K562 (cell line): ENCODE results near the gene NSMF. TPM values are rescaled to one million over a fixed set of nuclear protein-coding genes. Genes with fewer than 3 reads are reported as not detected.

Experiments used
- CBFA2T3 ChIP-seq: fragments of 450-650 bp; IDR thresholded peaks from 2 replicates; pipeline ENCODE4 v1.6.1; 2017
- ELF4 ChIP-seq: fragments of 450-650 bp; formaldehyde crosslinking; IDR thresholded peaks from 2 replicates; pipeline ENCODE4 v1.4.0; 2022; ENCODE audit warnings: missing genetic modification characterization
- FOXJ2 ChIP-seq: fragments of 200-800 bp; sonication (Bioruptor generic); IDR thresholded peaks from 2 replicates; pipeline ENCODE4 v1.6.1; 2016; ENCODE audit warnings: missing genetic modification characterization, missing compliant biosample characterization
- HLTF ChIP-seq: fragments of 450-650 bp; IDR thresholded peaks from 2 replicates; pipeline ENCODE4 v1.6.1; 2016
- POLR2AphosphoS5 ChIP-seq: IDR thresholded peaks from 2 replicates; pipeline ENCODE4 v1.6.1; 2011; ENCODE audit warnings: mild to moderate bottlenecking, low read depth, low read length, moderate library complexity; ENCODE audit not compliant: control insufficient read depth, insufficient read depth
- PYGO2 ChIP-seq: fragments of 450-650 bp; IDR thresholded peaks from 2 replicates; pipeline ENCODE4 v1.6.1; 2016; ENCODE audit warnings: mild to moderate bottlenecking, missing genetic modification characterization, moderate library complexity, missing compliant biosample characterization
- RBFOX2 ChIP-seq: fragments of 200-400 bp; formaldehyde crosslinking; IDR thresholded peaks from 2 replicates; pipeline ENCODE4 v1.6.1; 2017; ENCODE audit warnings: low read depth, mild to moderate bottlenecking, low read length, moderate library complexity
- SMAD3 ChIP-seq: fragments of 450-650 bp; formaldehyde crosslinking; conservative IDR thresholded peaks from 2 replicates; pipeline ENCODE4 v1.4.0; 2020; ENCODE audit warnings: mild to moderate bottlenecking
- TAF9B ChIP-seq: fragments of 450-650 bp; IDR thresholded peaks from 2 replicates; pipeline ENCODE4 v1.6.1; 2018; ENCODE audit warnings: mild to moderate bottlenecking; ENCODE audit not compliant: partially characterized antibody
- ZNF764 ChIP-seq: fragments of 250-450 bp; sonication (Bioruptor Pico); IDR thresholded peaks from 2 replicates; pipeline ENCODE4 v1.4.0; 2020; ENCODE audit warnings: low read depth, mild to moderate bottlenecking, moderate library complexity
- polyA plus RNA-seq, 8 experiments: library from polyadenylated mRNA; depleted of rRNA in 4 of 8; stranded (reverse) in 5 of 8; unstranded in 3 of 8; fragments of >200 nt; fragmentation: Nextera tagmentation in 2 of 8; fragmentation: Illumina TruSeq in 1 of 8; extraction: Ambion mirVana in 2 of 8; extraction: Trizol in 1 of 8; gene quantifications; 2 replicates each; pipeline versions ENCODE4 v1.2.1 to v1.2.3, GENCODE V29; 2011 to 2014; ENCODE audit warnings: inconsistent platforms in 1 of 8, missing spikeins in 1 of 8
- total RNA-seq, 7 experiments: library from RNA; depleted of rRNA in 6 of 7; stranded (reverse); fragments of >200 nt in 6 of 7; fragmentation: Illumina TruSeq in 2 of 7; extraction: Trizol in 2 of 7; gene quantifications; 2 replicates each; pipeline versions ENCODE4 v1.2.1 to v1.2.3, GENCODE V29; 2011 to 2021; ENCODE audit warnings: low replicate concordance in 1 of 7
- TF ChIP-seq, protein P1 (sequence below), 2 experiments: fragments of 450-650 bp in 1 of 2; sonication (generic) in 1 of 2; formaldehyde crosslinking in 1 of 2; IDR thresholded peaks in 1 of 2; conservative IDR thresholded peaks in 1 of 2; 2 replicates each; pipeline versions ENCODE4 v1.6.1 to v1.8.1; 2016 to 2023; ENCODE audit warnings: mild to moderate bottlenecking in 2 of 2, moderate library complexity in 2 of 2, inconsistent platforms in 1 of 2, missing genetic modification reagents in 1 of 2
- TF ChIP-seq, protein P2 (sequence below): sonication (generic); formaldehyde crosslinking; IDR thresholded peaks from 2 replicates; pipeline ENCODE4 v1.8.0; 2022; ENCODE audit warnings: missing genetic modification reagents, mild to moderate bottlenecking, moderate library complexity, borderline replicate concordance
- TF ChIP-seq, protein P3 (sequence below): fragments of 450-650 bp; IDR thresholded peaks from 2 replicates; pipeline ENCODE4 v1.7.0; 2016; ENCODE audit warnings: borderline replicate concordance
- TF ChIP-seq, protein P4 (sequence below), 2 experiments: IDR thresholded peaks; 2 replicates each; pipeline ENCODE4 v1.6.1; 2012; ENCODE audit warnings: improper control_type of control experiment in 2 of 2, low read depth in 2 of 2, low read length in 2 of 2, borderline replicate concordance in 1 of 2
- TF ChIP-seq, protein P5 (sequence below): sonication (generic); formaldehyde crosslinking; IDR thresholded peaks from 2 replicates; pipeline ENCODE4 v1.8.0; 2022; ENCODE audit warnings: mild to moderate bottlenecking, low read depth, missing genetic modification reagents
- TF ChIP-seq, protein P6 (sequence below): fragments of 250-450 bp; sonication (Bioruptor Pico); IDR thresholded peaks from 2 replicates; pipeline ENCODE4 v1.9.0; 2021; ENCODE audit warnings: mild to moderate bottlenecking, inconsistent platforms

Gene NSMF
- total and polyA plus RNA-seq, 9 of the 15 experiments (the other 6 are each of a cell fraction or from before 2014, with no cell fraction given), result 0.20 to 82.7 (median 29.3) TPM

DNA sequence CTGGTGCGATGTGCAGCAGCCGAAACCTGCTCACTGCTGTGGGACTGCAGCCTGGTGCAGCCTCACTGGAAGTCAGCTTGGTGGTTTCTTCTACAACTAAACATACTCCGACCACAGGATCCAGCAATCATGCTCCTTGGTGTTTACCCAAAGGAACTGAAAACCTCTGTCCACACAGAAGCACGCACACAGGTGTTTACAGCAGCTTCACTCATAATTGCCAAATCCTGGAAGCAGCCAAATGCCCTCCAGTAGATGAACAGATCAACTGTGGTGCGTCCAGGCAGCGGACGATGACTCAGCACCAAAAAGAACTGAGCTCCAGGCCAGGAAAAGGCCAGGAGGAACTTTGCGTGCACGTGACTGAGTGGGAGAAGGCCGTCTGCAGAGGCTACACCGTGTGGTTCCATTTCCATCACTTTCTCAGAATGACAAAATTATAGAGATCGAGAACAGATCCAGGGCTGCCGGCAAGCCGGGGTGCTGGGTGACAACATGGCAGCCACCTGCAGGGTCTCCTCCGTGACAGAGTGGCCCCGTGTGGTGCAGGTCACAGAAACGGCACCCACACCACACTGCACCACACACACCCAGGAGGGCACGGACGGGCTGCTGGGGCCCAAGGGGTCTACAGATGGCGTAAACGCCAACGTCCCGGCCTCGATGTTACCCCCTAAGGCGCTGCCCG is 23.1 kb upstream of the NSMF start (continued):
- TF ChIP-seq, protein P1, sequence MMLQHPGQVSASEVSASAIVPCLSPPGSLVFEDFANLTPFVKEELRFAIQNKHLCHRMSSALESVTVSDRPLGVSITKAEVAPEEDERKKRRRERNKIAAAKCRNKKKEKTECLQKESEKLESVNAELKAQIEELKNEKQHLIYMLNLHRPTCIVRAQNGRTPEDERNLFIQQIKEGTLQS (IDR thresholded peaks at IDR 0.05), result peak; percentile 83
- TF ChIP-seq, protein P1 (CRISPR knock-in tag; conservative IDR thresholded peaks at IDR 0.05), result no peak
- no peak for TF ChIP-seq TAF9B
- peak; percentile 41; the same call in 1 of the 2 replicates for TF ChIP-seq CBFA2T3
- peak; percentile 36; the same call in 1 of the 2 replicates for TF ChIP-seq RBFOX2
- TF ChIP-seq, protein P2, sequence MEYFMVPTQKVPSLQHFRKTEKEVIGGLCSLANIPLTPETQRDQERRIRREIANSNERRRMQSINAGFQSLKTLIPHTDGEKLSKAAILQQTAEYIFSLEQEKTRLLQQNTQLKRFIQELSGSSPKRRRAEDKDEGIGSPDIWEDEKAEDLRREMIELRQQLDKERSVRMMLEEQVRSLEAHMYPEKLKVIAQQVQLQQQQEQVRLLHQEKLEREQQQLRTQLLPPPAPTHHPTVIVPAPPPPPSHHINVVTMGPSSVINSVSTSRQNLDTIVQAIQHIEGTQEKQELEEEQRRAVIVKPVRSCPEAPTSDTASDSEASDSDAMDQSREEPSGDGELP (CRISPR knock-in tag), result peak; percentile 35; the same call in 1 of the 2 replicates
- TF ChIP-seq ZNF764 (CRISPR knock-in tag), result no peak
- TF ChIP-seq, protein P3, sequence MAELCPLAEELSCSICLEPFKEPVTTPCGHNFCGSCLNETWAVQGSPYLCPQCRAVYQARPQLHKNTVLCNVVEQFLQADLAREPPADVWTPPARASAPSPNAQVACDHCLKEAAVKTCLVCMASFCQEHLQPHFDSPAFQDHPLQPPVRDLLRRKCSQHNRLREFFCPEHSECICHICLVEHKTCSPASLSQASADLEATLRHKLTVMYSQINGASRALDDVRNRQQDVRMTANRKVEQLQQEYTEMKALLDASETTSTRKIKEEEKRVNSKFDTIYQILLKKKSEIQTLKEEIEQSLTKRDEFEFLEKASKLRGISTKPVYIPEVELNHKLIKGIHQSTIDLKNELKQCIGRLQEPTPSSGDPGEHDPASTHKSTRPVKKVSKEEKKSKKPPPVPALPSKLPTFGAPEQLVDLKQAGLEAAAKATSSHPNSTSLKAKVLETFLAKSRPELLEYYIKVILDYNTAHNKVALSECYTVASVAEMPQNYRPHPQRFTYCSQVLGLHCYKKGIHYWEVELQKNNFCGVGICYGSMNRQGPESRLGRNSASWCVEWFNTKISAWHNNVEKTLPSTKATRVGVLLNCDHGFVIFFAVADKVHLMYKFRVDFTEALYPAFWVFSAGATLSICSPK, result no peak
- TF ChIP-seq, protein P4, sequence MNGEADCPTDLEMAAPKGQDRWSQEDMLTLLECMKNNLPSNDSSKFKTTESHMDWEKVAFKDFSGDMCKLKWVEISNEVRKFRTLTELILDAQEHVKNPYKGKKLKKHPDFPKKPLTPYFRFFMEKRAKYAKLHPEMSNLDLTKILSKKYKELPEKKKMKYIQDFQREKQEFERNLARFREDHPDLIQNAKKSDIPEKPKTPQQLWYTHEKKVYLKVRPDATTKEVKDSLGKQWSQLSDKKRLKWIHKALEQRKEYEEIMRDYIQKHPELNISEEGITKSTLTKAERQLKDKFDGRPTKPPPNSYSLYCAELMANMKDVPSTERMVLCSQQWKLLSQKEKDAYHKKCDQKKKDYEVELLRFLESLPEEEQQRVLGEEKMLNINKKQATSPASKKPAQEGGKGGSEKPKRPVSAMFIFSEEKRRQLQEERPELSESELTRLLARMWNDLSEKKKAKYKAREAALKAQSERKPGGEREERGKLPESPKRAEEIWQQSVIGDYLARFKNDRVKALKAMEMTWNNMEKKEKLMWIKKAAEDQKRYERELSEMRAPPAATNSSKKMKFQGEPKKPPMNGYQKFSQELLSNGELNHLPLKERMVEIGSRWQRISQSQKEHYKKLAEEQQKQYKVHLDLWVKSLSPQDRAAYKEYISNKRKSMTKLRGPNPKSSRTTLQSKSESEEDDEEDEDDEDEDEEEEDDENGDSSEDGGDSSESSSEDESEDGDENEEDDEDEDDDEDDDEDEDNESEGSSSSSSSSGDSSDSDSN (IDR thresholded peaks at IDR 0.05; ENCODE audit: borderline replicate concordance in 1 of 2, low read depth in 2 of 2, low read length in 2 of 2), result 0 out of 4 replicates have a peak, but pooled peaks of 1 of the 2 experiments have one; percentile 28
- TF ChIP-seq, protein P5, sequence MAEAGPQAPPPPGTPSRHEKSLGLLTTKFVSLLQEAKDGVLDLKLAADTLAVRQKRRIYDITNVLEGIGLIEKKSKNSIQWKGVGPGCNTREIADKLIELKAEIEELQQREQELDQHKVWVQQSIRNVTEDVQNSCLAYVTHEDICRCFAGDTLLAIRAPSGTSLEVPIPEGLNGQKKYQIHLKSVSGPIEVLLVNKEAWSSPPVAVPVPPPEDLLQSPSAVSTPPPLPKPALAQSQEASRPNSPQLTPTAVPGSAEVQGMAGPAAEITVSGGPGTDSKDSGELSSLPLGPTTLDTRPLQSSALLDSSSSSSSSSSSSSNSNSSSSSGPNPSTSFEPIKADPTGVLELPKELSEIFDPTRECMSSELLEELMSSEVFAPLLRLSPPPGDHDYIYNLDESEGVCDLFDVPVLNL (CRISPR knock-in tag), result no peak
- 0 out of 2 replicates have a peak, but pooled peaks have one; percentile 45 for TF ChIP-seq PYGO2 (tag)
- TF ChIP-seq FOXJ2 (tag), result no peak
- TF ChIP-seq ELF4 (CRISPR knock-in tag), result no peak
- TF ChIP-seq, protein P6, sequence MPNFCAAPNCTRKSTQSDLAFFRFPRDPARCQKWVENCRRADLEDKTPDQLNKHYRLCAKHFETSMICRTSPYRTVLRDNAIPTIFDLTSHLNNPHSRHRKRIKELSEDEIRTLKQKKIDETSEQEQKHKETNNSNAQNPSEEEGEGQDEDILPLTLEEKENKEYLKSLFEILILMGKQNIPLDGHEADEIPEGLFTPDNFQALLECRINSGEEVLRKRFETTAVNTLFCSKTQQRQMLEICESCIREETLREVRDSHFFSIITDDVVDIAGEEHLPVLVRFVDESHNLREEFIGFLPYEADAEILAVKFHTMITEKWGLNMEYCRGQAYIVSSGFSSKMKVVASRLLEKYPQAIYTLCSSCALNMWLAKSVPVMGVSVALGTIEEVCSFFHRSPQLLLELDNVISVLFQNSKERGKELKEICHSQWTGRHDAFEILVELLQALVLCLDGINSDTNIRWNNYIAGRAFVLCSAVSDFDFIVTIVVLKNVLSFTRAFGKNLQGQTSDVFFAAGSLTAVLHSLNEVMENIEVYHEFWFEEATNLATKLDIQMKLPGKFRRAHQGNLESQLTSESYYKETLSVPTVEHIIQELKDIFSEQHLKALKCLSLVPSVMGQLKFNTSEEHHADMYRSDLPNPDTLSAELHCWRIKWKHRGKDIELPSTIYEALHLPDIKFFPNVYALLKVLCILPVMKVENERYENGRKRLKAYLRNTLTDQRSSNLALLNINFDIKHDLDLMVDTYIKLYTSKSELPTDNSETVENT (CRISPR knock-in tag), result peak; percentile 60; the same call in 1 of the 2 replicates
- TF ChIP-seq POLR2AphosphoS5, result no peak
- no peak for TF ChIP-seq HLTF
- 0 out of 2 replicates have a peak, but pooled peaks have one; percentile 52 for TF ChIP-seq SMAD3 (CRISPR knock-in tag)
